ENCODE measurements around the gene DNMBP. TPM values are rescaled to one million over a fixed set of nuclear protein-coding genes. Genes with fewer than 3 reads are reported as not detected.

The DNMBP gene
- total RNA-seq, 1 donor from 2014 or later = 5.0 TPM

DNA sequence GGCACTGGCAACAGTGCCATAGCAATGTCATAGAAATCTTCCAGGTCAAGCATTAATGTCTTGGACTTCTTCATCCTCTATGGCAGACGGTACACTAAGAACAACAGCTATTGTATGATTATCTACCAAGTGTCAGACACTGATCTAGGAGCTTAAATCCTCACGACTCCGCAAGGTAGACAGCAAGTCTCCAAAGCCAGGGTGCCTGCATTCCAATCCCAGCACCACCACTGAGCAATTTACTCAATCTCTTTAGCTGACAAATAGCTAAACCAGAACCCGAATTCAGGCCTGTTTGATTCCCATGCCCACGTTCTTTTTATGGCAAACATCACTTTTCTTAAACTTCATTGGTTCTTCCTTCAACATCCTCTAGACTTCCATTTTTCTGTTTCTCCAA lies 31.8 kb downstream of the DNMBP start:
- Histone ChIP-seq H3K36me3 (ENCODE audit: control insufficient read depth, insufficient read depth, low read length) (no peaks in the 10 kb centered on the region), H3K27me3 (ENCODE audit: control insufficient read depth, insufficient read depth, low read length) (no peaks in the 10 kb centered on the region), H3K4me3 (ENCODE audit: low read depth, low read length) (no peak overlapping the region)
- TF ChIP-seq, protein P1, sequence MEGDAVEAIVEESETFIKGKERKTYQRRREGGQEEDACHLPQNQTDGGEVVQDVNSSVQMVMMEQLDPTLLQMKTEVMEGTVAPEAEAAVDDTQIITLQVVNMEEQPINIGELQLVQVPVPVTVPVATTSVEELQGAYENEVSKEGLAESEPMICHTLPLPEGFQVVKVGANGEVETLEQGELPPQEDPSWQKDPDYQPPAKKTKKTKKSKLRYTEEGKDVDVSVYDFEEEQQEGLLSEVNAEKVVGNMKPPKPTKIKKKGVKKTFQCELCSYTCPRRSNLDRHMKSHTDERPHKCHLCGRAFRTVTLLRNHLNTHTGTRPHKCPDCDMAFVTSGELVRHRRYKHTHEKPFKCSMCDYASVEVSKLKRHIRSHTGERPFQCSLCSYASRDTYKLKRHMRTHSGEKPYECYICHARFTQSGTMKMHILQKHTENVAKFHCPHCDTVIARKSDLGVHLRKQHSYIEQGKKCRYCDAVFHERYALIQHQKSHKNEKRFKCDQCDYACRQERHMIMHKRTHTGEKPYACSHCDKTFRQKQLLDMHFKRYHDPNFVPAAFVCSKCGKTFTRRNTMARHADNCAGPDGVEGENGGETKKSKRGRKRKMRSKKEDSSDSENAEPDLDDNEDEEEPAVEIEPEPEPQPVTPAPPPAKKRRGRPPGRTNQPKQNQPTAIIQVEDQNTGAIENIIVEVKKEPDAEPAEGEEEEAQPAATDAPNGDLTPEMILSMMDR (IDR thresholded peaks at IDR 0.05; ENCODE audit: insufficient read depth, low read length, severe bottlenecking) = no peak
- DNase-seq (ENCODE audit: low read depth) (no peak), FAIRE-seq (no peak)

DNA sequence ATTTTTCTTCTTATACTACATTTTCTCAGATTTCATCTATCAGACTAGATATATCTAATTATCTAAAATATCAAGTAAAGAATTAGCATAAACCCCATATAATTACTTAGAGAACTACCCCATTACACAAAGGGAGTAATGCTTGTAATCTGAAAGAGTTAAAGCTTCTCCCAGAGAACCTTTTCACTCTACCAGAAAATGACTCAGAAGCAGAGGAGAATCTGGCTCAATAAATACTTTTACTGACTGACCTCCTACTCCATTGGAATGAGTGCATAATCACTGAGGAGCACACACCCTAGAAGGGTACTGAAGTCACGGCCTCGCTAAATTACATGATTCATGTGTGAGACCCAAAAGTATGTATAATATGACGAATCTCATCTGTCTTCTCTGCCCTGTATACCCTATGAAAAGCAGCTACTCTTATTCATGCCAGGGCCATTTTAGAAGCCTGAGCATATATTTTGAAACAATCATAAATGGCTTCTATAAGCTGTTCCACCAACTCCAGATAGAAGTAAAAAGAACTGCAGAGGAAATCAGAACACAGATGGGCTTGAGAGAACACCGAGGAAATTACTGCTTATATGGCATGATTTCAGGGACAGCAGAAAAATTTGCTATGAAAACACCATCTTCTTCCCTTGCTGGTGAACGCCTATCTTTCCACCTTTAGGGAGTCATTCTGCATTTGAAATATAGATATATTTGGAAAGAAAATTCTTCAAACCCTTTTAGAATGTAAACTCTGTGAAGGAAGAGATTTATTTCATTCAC lies 32.7 kb downstream of the DNMBP start:
- H3K36me3 ChIP-seq (ENCODE audit: control insufficient read depth, insufficient read depth, low read length) = no peaks in the 10 kb centered on the region
- TF ChIP-seq, protein P1 (IDR thresholded peaks at IDR 0.05; ENCODE audit: insufficient read depth, low read length, severe bottlenecking) = no peak
- DNase-seq (ENCODE audit: low read depth) (peak; percentile 98), FAIRE-seq (no peak)
- no peak overlapping the region for H3K4me3 ChIP-seq (ENCODE audit: low read depth, low read length)
- no peaks in the 10 kb centered on the region for H3K27me3 ChIP-seq (ENCODE audit: control insufficient read depth, insufficient read depth, low read length)

DNA sequence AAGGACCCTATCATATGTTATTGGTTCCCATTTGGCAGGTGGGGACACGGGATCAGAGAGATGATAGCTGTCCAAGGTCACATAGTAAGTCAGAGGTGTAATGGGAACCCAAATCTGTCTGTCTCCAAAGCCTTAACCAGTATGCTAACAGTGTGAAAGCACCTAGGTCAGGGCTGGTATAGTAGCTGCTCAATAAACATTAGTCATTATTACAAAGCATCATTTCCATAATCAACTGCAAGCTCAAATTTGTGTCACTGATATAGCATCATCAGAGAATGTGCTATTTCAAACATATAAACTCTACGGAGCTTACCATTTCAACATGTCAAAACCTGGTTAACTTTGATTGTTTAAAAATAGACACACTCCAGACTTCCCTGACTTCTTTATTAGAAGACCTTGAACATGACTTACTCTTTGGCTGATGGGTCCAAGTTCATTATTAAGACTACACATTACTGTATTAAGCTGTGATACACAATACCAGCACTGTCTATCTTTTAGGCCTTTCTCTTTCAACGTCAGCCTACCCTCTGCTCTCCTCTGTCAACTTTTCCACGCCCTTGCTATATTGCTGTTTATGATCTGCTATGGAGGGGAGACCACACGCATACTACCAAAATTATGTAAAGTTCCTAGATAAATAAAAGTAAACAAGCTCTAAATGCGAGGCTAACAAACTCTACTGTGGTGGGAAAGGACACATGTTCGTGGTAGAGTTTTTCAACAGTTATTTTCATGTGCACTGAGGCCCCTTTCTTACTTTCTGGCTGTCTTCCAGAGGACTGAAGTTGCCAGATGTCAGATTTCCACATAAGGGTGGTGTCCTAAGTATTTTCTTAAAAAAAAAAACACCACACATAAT lies 33.6 kb downstream of the DNMBP start:
- DNase-seq (ENCODE audit: low read depth) (peak; percentile 68), FAIRE-seq (no peak)
- TF ChIP-seq, protein P1 (IDR thresholded peaks at IDR 0.05; ENCODE audit: insufficient read depth, low read length, severe bottlenecking) = no peak
- Histone ChIP-seq H3K36me3 (ENCODE audit: control insufficient read depth, insufficient read depth, low read length) (no peaks in the 10 kb centered on the region), H3K27me3 (ENCODE audit: control insufficient read depth, insufficient read depth, low read length) (no peaks in the 10 kb centered on the region), H3K4me3 (ENCODE audit: low read depth, low read length) (no peak overlapping the region)

DNA sequence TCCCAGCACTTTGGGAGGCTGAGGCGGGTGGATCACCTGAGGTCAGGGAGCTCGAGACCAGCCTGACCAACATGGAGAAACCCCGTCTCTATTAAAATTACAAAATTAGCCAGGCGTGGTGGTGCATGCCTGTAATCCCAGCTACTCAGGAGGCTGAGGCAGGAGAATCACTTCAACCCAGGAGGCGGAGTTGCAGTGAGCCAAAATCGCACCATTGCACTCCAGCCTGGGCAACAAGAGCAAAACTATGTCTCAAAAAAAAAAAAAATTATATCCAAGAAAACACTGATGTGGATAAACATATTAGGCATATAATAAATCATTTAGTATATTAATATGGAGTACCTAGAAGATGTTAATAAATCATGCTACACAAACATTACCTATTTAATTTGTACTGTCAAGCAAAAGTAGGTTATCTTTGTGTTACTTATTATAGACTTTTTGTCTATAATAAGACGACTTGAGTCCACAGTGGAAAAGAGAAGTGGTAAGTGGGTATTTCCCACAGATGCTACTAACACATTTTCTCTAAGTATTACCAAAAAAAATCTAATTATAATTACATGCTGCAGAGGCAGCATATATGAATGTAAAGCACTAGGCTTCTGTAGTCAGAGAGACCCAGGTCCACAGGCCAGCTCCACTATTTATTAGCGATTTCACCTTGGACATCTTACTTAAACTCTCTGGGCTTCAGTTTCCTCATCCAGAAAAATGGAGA lies 34.5 kb downstream of the DNMBP start:
- DNase-seq (ENCODE audit: low read depth) (no peak), FAIRE-seq (no peak)
- H3K27me3 ChIP-seq (ENCODE audit: control insufficient read depth, insufficient read depth, low read length) = no peaks in the 10 kb centered on the region
- peaks cover 4% of the 10 kb centered on the region for H3K36me3 ChIP-seq (ENCODE audit: control insufficient read depth, insufficient read depth, low read length)
- no peak overlapping the region for H3K4me3 ChIP-seq (ENCODE audit: low read depth, low read length)
- TF ChIP-seq, protein P1 (IDR thresholded peaks at IDR 0.05; ENCODE audit: insufficient read depth, low read length, severe bottlenecking) = no peak

DNA sequence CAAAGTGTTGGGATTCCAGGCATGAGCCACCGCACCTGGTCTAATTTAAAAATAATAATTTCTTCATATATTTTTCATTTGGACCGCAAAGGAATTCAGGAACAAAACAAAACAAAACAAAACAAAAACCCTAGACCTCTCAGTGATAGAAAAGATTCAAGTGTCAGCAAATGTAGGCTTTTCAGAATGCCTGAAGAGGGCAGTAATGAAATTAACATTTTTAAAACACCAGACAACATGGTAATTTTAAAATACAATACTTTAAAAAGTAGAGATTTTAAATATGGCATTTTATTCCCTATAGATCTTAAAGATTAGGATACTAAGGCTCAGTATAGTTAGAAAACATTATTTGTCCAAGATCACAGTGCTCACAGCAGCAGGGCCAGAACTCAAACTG lies 36.6 kb downstream of the DNMBP start:
- Histone ChIP-seq H3K36me3 (ENCODE audit: control insufficient read depth, insufficient read depth, low read length) (peaks cover 4% of the 10 kb centered on the region), H3K4me3 (ENCODE audit: low read depth, low read length) (no peak overlapping the region), H3K27me3 (ENCODE audit: control insufficient read depth, insufficient read depth, low read length) (no peaks in the 10 kb centered on the region)
- no peak for FAIRE-seq
- DNase-seq (ENCODE audit: low read depth) = no peak
- TF ChIP-seq, protein P1 (IDR thresholded peaks at IDR 0.05; ENCODE audit: insufficient read depth, low read length, severe bottlenecking) = peak; percentile 3

Measured in bronchial epithelial cell (primary cell).